Activated CD4-positive, alpha-beta T cell treated with anti-CD3 and anti-CD28 coated beads, Interleukin-2, amount 50 U/mL, for 1 hour (primary cell): ENCODE results near the gene GPATCH2.
"Not testable (repeated sequence)": the region's sequence is repeated elsewhere in the genome, so short reads cannot be mapped to it uniquely, and the experiment has no call there.

Source experiments
- DNase-seq: peaks from one replicate; pipeline ENCODE4 v3.0.0-alpha.2; 2020

The GPATCH2 gene

GRCh38 chr1:217523921-217524320 is 107.0 kb downstream of the GPATCH2 start:
- not testable (repeated sequence) for DNase-seq

- no peak for DNase-seq
Observed at GRCh38 chr1:217522277-217522676, 108.6 kb downstream of the GPATCH2 start.

GRCh38 chr1:217521317-217521716 is 109.6 kb downstream of the GPATCH2 start:
- no peak for DNase-seq

GRCh38 chr1:217506878-217507277 is 124.0 kb downstream of the GPATCH2 start:
- DNase-seq = no peak

GRCh38 chr1:217498209-217498608 is 132.7 kb downstream of the GPATCH2 start:
- DNase-seq = no peak

GRCh38 chr1:217495249-217495648 is 135.6 kb downstream of the GPATCH2 start:
- no peak for DNase-seq

- no peak for DNase-seq
Observed at GRCh38 chr1:217494767-217495166, 136.1 kb downstream of the GPATCH2 start.

- no peak for DNase-seq
Observed at GRCh38 chr1:217493290-217493689, 137.6 kb downstream of the GPATCH2 start.

- no peak for DNase-seq
Observed at GRCh38 chr1:217484871-217485270, 146.0 kb downstream of the GPATCH2 start.

GRCh38 chr1:217482356-217483102 is 148.4 kb downstream of the GPATCH2 start:
- no peak for DNase-seq

GRCh38 chr1:217478450-217478849 is 152.4 kb downstream of the GPATCH2 start:
- DNase-seq = no peak

GRCh38 chr1:217472915-217473314 is 158.0 kb downstream of the GPATCH2 start:
- DNase-seq = no peak

GRCh38 chr1:217471403-217471802 is 159.5 kb downstream of the GPATCH2 start:
- no peak for DNase-seq

- DNase-seq = no peak
Observed at GRCh38 chr1:217469983-217470382, 160.9 kb downstream of the GPATCH2 start.

- DNase-seq = no peak
Observed at GRCh38 chr1:217465102-217465501, 165.8 kb downstream of the GPATCH2 start.

GRCh38 chr1:217462666-217463065 is 168.2 kb downstream of the GPATCH2 start:
- DNase-seq = no peak

- DNase-seq = no peak
Observed at GRCh38 chr1:217462159-217462558, 168.7 kb downstream of the GPATCH2 start.

GRCh38 chr1:217457016-217457415 is 173.9 kb downstream of the GPATCH2 start:
- DNase-seq = no peak

- DNase-seq = no peak
Observed at GRCh38 chr1:217456261-217456660, 174.6 kb downstream of the GPATCH2 start.

GRCh38 chr1:217453816-217454215 is 177.1 kb downstream of the GPATCH2 start:
- no peak for DNase-seq

GRCh38 chr1:217449370-217449769 is 181.5 kb downstream of the GPATCH2 start:
- DNase-seq = no peak

- DNase-seq = no peak
Observed at GRCh38 chr1:217443845-217444244, 187.0 kb downstream of the GPATCH2 start.

GRCh38 chr1:217437376-217437775 is 193.5 kb downstream of the GPATCH2 start:
- DNase-seq = no peak

GRCh38 chr1:217435204-217435603 is 195.7 kb downstream of the GPATCH2 start:
- no peak for DNase-seq

- DNase-seq = no peak
Observed at GRCh38 chr1:217433664-217434063, 197.2 kb downstream of the GPATCH2 start.
